WTC11 (cell line): ENCODE measurements around the gene AP1G2. TPM values are rescaled to one million over a fixed set of nuclear protein-coding genes. Genes with fewer than 3 reads are reported as not detected.

Experiments used
- ARID4B ChIP-seq: sonication (generic); formaldehyde crosslinking; IDR thresholded peaks from 2 replicates; pipeline ENCODE4 v1.8.0; 2023; ENCODE audit warnings: missing genetic modification reagents, mild to moderate bottlenecking, borderline replicate concordance
- ATF1 ChIP-seq: sonication (generic); formaldehyde crosslinking; IDR thresholded peaks from 2 replicates; pipeline ENCODE4 v1.8.1; 2023; ENCODE audit warnings: mild to moderate bottlenecking, moderate library complexity, missing genetic modification reagents
- ATF6 ChIP-seq: sonication (generic); formaldehyde crosslinking; IDR thresholded peaks from 2 replicates; pipeline ENCODE4 v1.8.1; 2023; ENCODE audit warnings: mild to moderate bottlenecking, missing genetic modification reagents
- CBFB ChIP-seq: sonication (generic); formaldehyde crosslinking; IDR thresholded peaks from 2 replicates; pipeline ENCODE4 v1.8.1; 2022; ENCODE audit warnings: mild to moderate bottlenecking, low read depth, missing genetic modification reagents
- CREB1 ChIP-seq: sonication (generic); formaldehyde crosslinking; IDR thresholded peaks from 2 replicates; pipeline ENCODE4 v1.8.0; 2023; ENCODE audit warnings: mild to moderate bottlenecking, missing genetic modification reagents
- E2F4 ChIP-seq: sonication (generic); formaldehyde crosslinking; IDR thresholded peaks from 2 replicates; pipeline ENCODE4 v1.8.1; 2022; ENCODE audit warnings: low read depth, mild to moderate bottlenecking, moderate library complexity, missing genetic modification reagents, borderline replicate concordance
- E2F5 ChIP-seq: sonication (generic); formaldehyde crosslinking; IDR thresholded peaks from 2 replicates; pipeline ENCODE4 v1.8.1; 2022; ENCODE audit warnings: mild to moderate bottlenecking, moderate library complexity, missing genetic modification reagents
- ERG ChIP-seq: fragments of 250-450 bp; sonication (Bioruptor Pico); IDR thresholded peaks from 2 replicates; pipeline ENCODE4 v1.8.0; 2021; ENCODE audit warnings: mild to moderate bottlenecking
- ETV6 ChIP-seq: sonication (generic); formaldehyde crosslinking; IDR thresholded peaks from 2 replicates; pipeline ENCODE4 v1.8.1; 2022; ENCODE audit warnings: mild to moderate bottlenecking, missing genetic modification reagents
- FOXJ3 ChIP-seq: sonication (generic); formaldehyde crosslinking; IDR thresholded peaks from 2 replicates; pipeline ENCODE4 v1.9.0; 2021; ENCODE audit warnings: missing genetic modification reagents, mild to moderate bottlenecking, borderline replicate concordance
- MYBL2 ChIP-seq: sonication (generic); formaldehyde crosslinking; IDR thresholded peaks from 2 replicates; pipeline ENCODE4 v1.8.1; 2023; ENCODE audit warnings: mild to moderate bottlenecking, moderate library complexity, missing genetic modification reagents
- NFATC4 ChIP-seq: fragments of 250-450 bp; sonication (Bioruptor Pico); IDR thresholded peaks from 2 replicates; pipeline ENCODE4 v1.9.0; 2021; ENCODE audit warnings: mild to moderate bottlenecking
- NR3C1 ChIP-seq: sonication (generic); formaldehyde crosslinking; conservative IDR thresholded peaks from 2 replicates; pipeline ENCODE4 v1.8.1; 2023; ENCODE audit warnings: low read depth, mild to moderate bottlenecking, missing genetic modification reagents
- PRDM15 ChIP-seq: sonication (generic); formaldehyde crosslinking; IDR thresholded peaks from 2 replicates; pipeline ENCODE4 v1.8.0; 2022; ENCODE audit warnings: missing genetic modification reagents
- RORB ChIP-seq: fragments of 250-450 bp; sonication (Bioruptor Pico); IDR thresholded peaks from 2 replicates; pipeline ENCODE4 v1.9.0; 2021; ENCODE audit warnings: mild to moderate bottlenecking
- TEAD1 ChIP-seq: sonication (generic); formaldehyde crosslinking; IDR thresholded peaks from 2 replicates; pipeline ENCODE4 v1.8.0; 2022; ENCODE audit warnings: mild to moderate bottlenecking, missing genetic modification reagents
- USF1 ChIP-seq: sonication (generic); formaldehyde crosslinking; IDR thresholded peaks from 2 replicates; pipeline ENCODE4 v1.8.0; 2022; ENCODE audit warnings: mild to moderate bottlenecking, missing genetic modification reagents
- USF2 ChIP-seq: sonication (generic); formaldehyde crosslinking; IDR thresholded peaks from 2 replicates; pipeline ENCODE4 v1.8.1; 2023; ENCODE audit warnings: mild to moderate bottlenecking, missing genetic modification reagents, moderate library complexity
- ZMAT4 ChIP-seq: fragments of 250-450 bp; sonication (Bioruptor Pico); IDR thresholded peaks from 2 replicates; pipeline ENCODE4 v1.9.0; 2021; ENCODE audit warnings: mild to moderate bottlenecking
- ZNF121 ChIP-seq: sonication (generic); formaldehyde crosslinking; IDR thresholded peaks from 2 replicates; pipeline ENCODE4 v1.8.0; 2023; ENCODE audit warnings: missing genetic modification reagents
- ZNF232 ChIP-seq: sonication (generic); formaldehyde crosslinking; IDR thresholded peaks from 2 replicates; pipeline ENCODE4 v1.8.0; 2022; ENCODE audit warnings: mild to moderate bottlenecking, missing genetic modification reagents
- ZNF317 ChIP-seq: sonication (generic); formaldehyde crosslinking; IDR thresholded peaks from 2 replicates; pipeline ENCODE4 v1.8.1; 2023; ENCODE audit warnings: low read depth, mild to moderate bottlenecking, moderate library complexity, missing genetic modification reagents, borderline replicate concordance
- ZNF423 ChIP-seq: fragments of 250-450 bp; sonication (Bioruptor Pico); IDR thresholded peaks from 2 replicates; pipeline ENCODE4 v2.1.2; 2022; ENCODE audit warnings: mild to moderate bottlenecking, moderate library complexity
- total RNA-seq: library from RNA; stranded (reverse); gene quantifications from 3 replicates; pipeline ENCODE4 v1.2.3, GENCODE V29; 2021

The AP1G2 gene
- total RNA-seq, 1 experiment from 2014 or later: 122 TPM

GRCh38 chr14:23577004-23577681 is 9.6 kb upstream of the AP1G2 start (continued):
- TF ChIP-seq ARID4B (CRISPR knock-in tag) (peak; percentile 32; the same call in 1 of the 2 replicates), RORB (CRISPR knock-in tag) (no peak), ATF6 (CRISPR knock-in tag) (no peak), ATF1 (no peak), ZNF317 (CRISPR knock-in tag) (no peak), ZNF423 (no peak; the same call in 1 of the 2 replicates), ETV6 (CRISPR knock-in tag) (peak; percentile 36; the same call in 1 of the 2 replicates), MYBL2 (peak; percentile 57; the same call in 1 of the 2 replicates), PRDM15 (peak; percentile 67; the same call in 1 of the 2 replicates), NFATC4 (CRISPR knock-in tag) (no peak), USF1 (CRISPR knock-in tag) (no peak), CREB1 (CRISPR knock-in tag) (0 out of 2 replicates have a peak, but pooled peaks have one; percentile 40), USF2 (CRISPR knock-in tag) (0 out of 2 replicates have a peak, but pooled peaks have one; percentile 30), E2F4 (no peak), ZNF121 (CRISPR knock-in tag) (peak; percentile 29; the same call in 1 of the 2 replicates), ZMAT4 (CRISPR knock-in tag) (no peak), TEAD1 (CRISPR knock-in tag) (no peak), ERG (CRISPR knock-in tag) (no peak), NR3C1 (CRISPR knock-in tag) (no peak), ZNF232 (CRISPR knock-in tag) (no peak), CBFB (CRISPR knock-in tag) (no peak), E2F5 (CRISPR knock-in tag) (no peak), FOXJ3 (CRISPR knock-in tag) (no peak)
